Endothelial cell of umbilical vein (primary cell): Measurements from ENCODE around the gene P2RX1.

ENCODE experiments used
- CTCF ChIP-seq, 2 donors: IDR thresholded peaks; 1 replicate in 1 of 2; 2 replicates in 1 of 2; pipeline ENCODE4 v1.5.1; 2011; ENCODE audit warnings: low read length in 2 of 2, mild to moderate bottlenecking in 2 of 2, moderate library complexity in 2 of 2, control low read depth in 1 of 2, inconsistent platforms in 1 of 2, low read depth in 1 of 2; ENCODE audit not compliant: insufficient read depth in 1 of 2; ENCODE audit errors: extremely low read depth in 1 of 2
- EZH2 ChIP-seq: IDR thresholded peaks from 2 replicates; pipeline ENCODE4 v1.6.1; 2012; ENCODE audit warnings: borderline replicate concordance, low read depth, mild to moderate bottlenecking, moderate library complexity, low read length, inconsistent platforms; ENCODE audit not compliant: severe bottlenecking
- MYC ChIP-seq: IDR thresholded peaks from one replicate; pipeline ENCODE4 v1.6.1; 2011; ENCODE audit warnings: mild to moderate bottlenecking, low read depth, low read length

- TF ChIP-seq CTCF (IDR thresholded peaks at IDR 0.05; ENCODE audit: extremely low read depth in 1 of 2, insufficient read depth in 1 of 2, low read depth in 1 of 2, low read length in 2 of 2), result no peak
- TF ChIP-seq MYC, result no peak
- no peak for TF ChIP-seq EZH2
These were observed 5.4 kb upstream of the P2RX1 start for GRCh38 chr17:3921502-3922319.
